Head of caudate nucleus (tissue), 42 donors: ENCODE results near the gene SMAD3.

Experiments used
- DNase-seq, 42 donors: peaks; one replicate each; pipeline versions ENCODE4 v3.0.0 to v3.0.0-alpha.2; 2020 to 2021; ENCODE audit warnings: mixed read lengths in 7 of 42
- intact Hi-C: fragments of 100-400 bp; cut with DNase I; formaldehyde crosslinking; loops from one replicate; pipeline ENCODE4 v1.15.0; 2022

The SMAD3 gene

GRCh38 chr15:67165254-67166253 lies 100.2 kb downstream of the SMAD3 start:
- intact Hi-C loops: no loop called here
- peak in 6 of 42 donors; percentile 29 to 71 (median 34) for DNase-seq

GRCh38 chr15:67166280-67167009 lies 101.0 kb downstream of the SMAD3 start:
- no peak for DNase-seq
- intact Hi-C loops: no loop called here

GRCh38 chr15:67167091-67167490 lies 101.7 kb downstream of the SMAD3 start:
- intact Hi-C loops: no loop called here
- no peak for DNase-seq

- no peak for DNase-seq
- intact Hi-C loops: no loop called here
These were observed 103.3 kb downstream of the SMAD3 start for GRCh38 chr15:67168694-67169093.

GRCh38 chr15:67170143-67170925 lies 104.9 kb downstream of the SMAD3 start:
- intact Hi-C loops: no loop called here

GRCh38 chr15:67171471-67171870 lies 106.1 kb downstream of the SMAD3 start:
- DNase-seq: no peak
- intact Hi-C loops: no loop called here

More at GRCh38 chr15:67170143-67170925, 104.9 kb downstream of the SMAD3 start:
- no peak for DNase-seq

- peak in 1 of 42 donors; percentile 17 for DNase-seq
- intact Hi-C loops: no loop called here
These were observed 106.8 kb downstream of the SMAD3 start for GRCh38 chr15:67172172-67172571.

GRCh38 chr15:67173005-67173404 lies 107.6 kb downstream of the SMAD3 start:
- intact Hi-C loops: no loop called here

GRCh38 chr15:67173786-67174185 lies 108.4 kb downstream of the SMAD3 start:
- intact Hi-C loops: no loop called here
- DNase-seq: no peak

More at GRCh38 chr15:67173005-67173404, 107.6 kb downstream of the SMAD3 start:
- DNase-seq: peak in 1 of 42 donors; percentile 5

- DNase-seq: peak in 16 of 42 donors; percentile 28 to 71 (median 43)
- intact Hi-C loops: no loop called here
These were observed 109.0 kb downstream of the SMAD3 start for GRCh38 chr15:67174446-67174845.

GRCh38 chr15:67174864-67175573 lies 109.6 kb downstream of the SMAD3 start:
- intact Hi-C loops: no loop called here
- peak; percentile 17 to 90 (median 66) for DNase-seq

- intact Hi-C loops: no loop called here
- peak in 11 of 42 donors; percentile 20 to 61 (median 34) for DNase-seq
These were observed 110.3 kb downstream of the SMAD3 start for GRCh38 chr15:67175643-67176071.

GRCh38 chr15:67176195-67176971 lies 111.0 kb downstream of the SMAD3 start:
- DNase-seq: peak in 1 of 42 donors; percentile 12
- intact Hi-C loops: no loop called here

- intact Hi-C loops: no loop called here
- peak in 2 of 42 donors; percentile 19 to 45 for DNase-seq
These were observed 112.3 kb downstream of the SMAD3 start for GRCh38 chr15:67177752-67178151.

- intact Hi-C loops: no loop called here
These were observed 113.3 kb downstream of the SMAD3 start for GRCh38 chr15:67178569-67179210.

GRCh38 chr15:67179411-67179995 lies 114.1 kb downstream of the SMAD3 start:
- no peak for DNase-seq
- intact Hi-C loops: no loop called here

More at GRCh38 chr15:67178569-67179210, 113.3 kb downstream of the SMAD3 start:
- DNase-seq: no peak

- intact Hi-C loops: no loop called here
- peak in 2 of 42 donors; percentile 7 to 25 for DNase-seq
These were observed 114.6 kb downstream of the SMAD3 start for GRCh38 chr15:67180035-67180434.
